OCI-LY1 (cell line): ENCODE results near the gene CAPN10.

Experiments used
- H2AFZ ChIP-seq: fragments of 200-600 bp; sonication (generic), shearing (Covaris generic); 2 replicates; pipeline ENCODE4 v1.6.0; 2014; ENCODE audit warnings: antibody characterized with exemption, mild to moderate bottlenecking, low read length
- H3F3A ChIP-seq: fragments of 200-600 bp; sonication (generic), shearing (Covaris generic); 2 replicates; pipeline ENCODE4 v1.6.0; 2014; ENCODE audit warnings: mild to moderate bottlenecking, antibody characterized with exemption, low read length, moderate library complexity; ENCODE audit not compliant: insufficient read depth
- H3K27ac ChIP-seq: fragments of 200-600 bp; sonication (generic); 2 replicates; pipeline ENCODE4 v1.5.1; 2014; ENCODE audit warnings: low read length, mixed run types, mild to moderate bottlenecking, low read depth; ENCODE audit not compliant: poor library complexity, severe bottlenecking
- H3K27me3 ChIP-seq: fragments of 200-600 bp; sonication (generic); 2 replicates; pipeline ENCODE4 v1.6.0; 2014; ENCODE audit warnings: antibody characterized with exemption, mild to moderate bottlenecking, low read length, moderate library complexity; ENCODE audit not compliant: insufficient read depth
- H3K36me3 ChIP-seq: fragments of 200-600 bp; sonication (generic); 2 replicates; pipeline ENCODE4 v1.6.1; 2014; ENCODE audit warnings: mild to moderate bottlenecking, antibody characterized with exemption, low read length, moderate library complexity, mixed read lengths; ENCODE audit not compliant: insufficient read depth
- H3K4me1 ChIP-seq: fragments of 200-600 bp; sonication (generic); 2 replicates; pipeline ENCODE4 v1.5.1; 2014; ENCODE audit warnings: mild to moderate bottlenecking, low read length, moderate library complexity; ENCODE audit not compliant: insufficient read depth, severe bottlenecking
- H3K4me2 ChIP-seq: fragments of 200-600 bp; sonication (generic), shearing (Covaris generic); 2 replicates; pipeline ENCODE4 v1.6.1; 2014; ENCODE audit warnings: low read length
- H3K4me3 ChIP-seq: fragments of 200-600 bp; sonication (generic); 2 replicates; pipeline ENCODE4 v1.5.1; 2014; ENCODE audit warnings: low read length, low read depth, mild to moderate bottlenecking, mixed read lengths; ENCODE audit not compliant: poor library complexity, severe bottlenecking
- H3K79me2 ChIP-seq: fragments of 200-600 bp; shearing (Covaris generic); 2 replicates; pipeline ENCODE4 v1.6.1; 2016; ENCODE audit warnings: mixed run types, low read length, mixed read lengths; ENCODE audit not compliant: insufficient read depth
- H3K9ac ChIP-seq: fragments of 200-600 bp; sonication (generic), shearing (Covaris generic); 2 replicates; pipeline ENCODE4 v1.6.1; 2014; ENCODE audit warnings: mild to moderate bottlenecking, low read length, mixed read lengths
- H3K9me2 ChIP-seq: fragments of 200-600 bp; sonication (generic), shearing (Covaris generic); 2 replicates; pipeline ENCODE4 v1.6.1; 2014; ENCODE audit warnings: low read depth, mild to moderate bottlenecking, low read length, mixed read lengths
- H3K9me3 ChIP-seq: fragments of 200-600 bp; shearing (Covaris generic); 2 replicates; pipeline ENCODE4 v1.6.1; 2014; ENCODE audit warnings: low read length, mixed read lengths
- H4K20me1 ChIP-seq: fragments of 200-600 bp; sonication (generic), shearing (Covaris generic); 2 replicates; pipeline ENCODE4 v1.6.0; 2016; ENCODE audit warnings: mild to moderate bottlenecking, low read length; ENCODE audit not compliant: insufficient read depth
- EZH2 ChIP-seq: fragments of 200-600 bp; sonication (generic), shearing (Covaris generic); IDR thresholded peaks from 2 replicates; pipeline ENCODE4 v1.8.0; 2017; ENCODE audit warnings: borderline replicate concordance, mixed run types, mild to moderate bottlenecking, antibody characterized with exemption, low read length, moderate library complexity, mixed read lengths
- TF ChIP-seq, protein P1 (sequence below): fragments of 200-600 bp; sonication (generic), shearing (Covaris generic); IDR thresholded peaks from 2 replicates; pipeline ENCODE4 v1.5.1; 2017; ENCODE audit warnings: mild to moderate bottlenecking, antibody characterized with exemption, low read length, moderate library complexity, mixed read lengths

CAPN10 gene

DNA sequence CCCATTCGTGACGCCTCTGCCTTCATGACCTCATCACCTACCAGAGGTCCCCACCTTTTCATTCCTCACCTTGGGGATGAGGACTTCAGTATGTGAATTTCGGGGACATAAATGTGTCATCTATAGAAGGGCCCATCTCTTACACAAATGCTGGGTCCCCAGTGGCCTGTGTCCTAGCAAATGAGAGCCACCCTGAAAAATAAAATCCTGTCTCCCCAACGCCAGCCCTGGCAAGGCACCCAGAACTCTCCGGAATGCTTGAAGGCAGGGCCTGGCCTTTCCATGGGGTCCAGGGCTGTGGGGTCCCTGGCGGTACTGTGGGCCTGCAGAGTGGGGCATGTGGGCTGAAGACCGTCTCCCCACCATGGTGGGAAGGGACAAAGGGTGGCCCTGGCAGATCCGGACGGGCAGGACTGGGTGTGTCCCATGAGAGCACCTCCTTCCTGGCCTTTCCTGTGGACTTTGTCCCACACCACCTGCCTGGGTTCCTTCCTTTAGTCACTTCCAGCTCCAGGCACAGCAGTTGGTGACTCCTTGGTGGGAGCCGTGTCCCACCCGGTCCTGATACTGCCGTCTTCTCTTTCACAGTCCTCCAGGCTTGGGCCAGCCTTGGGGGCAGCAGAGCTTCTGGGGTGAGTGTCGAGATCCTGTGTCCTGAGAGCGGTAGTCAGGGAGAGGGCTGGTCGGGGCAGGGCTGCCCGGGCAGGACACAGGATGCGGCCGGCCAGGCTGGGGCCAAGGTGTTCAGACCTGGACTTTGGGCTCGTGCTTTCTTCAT lies 18.6 kb downstream of the CAPN10 start:
- no peaks in the 10 kb centered on the region for H4K20me1 ChIP-seq
- no peaks in the 10 kb centered on the region for H3K36me3 ChIP-seq
- H3K9ac ChIP-seq = no peak overlapping the region
- H3K4me1 ChIP-seq = no peaks in the 10 kb centered on the region
- no peak overlapping the region for H3K4me3 ChIP-seq
- no peak overlapping the region for H3K4me2 ChIP-seq
- TF ChIP-seq, protein P1, sequence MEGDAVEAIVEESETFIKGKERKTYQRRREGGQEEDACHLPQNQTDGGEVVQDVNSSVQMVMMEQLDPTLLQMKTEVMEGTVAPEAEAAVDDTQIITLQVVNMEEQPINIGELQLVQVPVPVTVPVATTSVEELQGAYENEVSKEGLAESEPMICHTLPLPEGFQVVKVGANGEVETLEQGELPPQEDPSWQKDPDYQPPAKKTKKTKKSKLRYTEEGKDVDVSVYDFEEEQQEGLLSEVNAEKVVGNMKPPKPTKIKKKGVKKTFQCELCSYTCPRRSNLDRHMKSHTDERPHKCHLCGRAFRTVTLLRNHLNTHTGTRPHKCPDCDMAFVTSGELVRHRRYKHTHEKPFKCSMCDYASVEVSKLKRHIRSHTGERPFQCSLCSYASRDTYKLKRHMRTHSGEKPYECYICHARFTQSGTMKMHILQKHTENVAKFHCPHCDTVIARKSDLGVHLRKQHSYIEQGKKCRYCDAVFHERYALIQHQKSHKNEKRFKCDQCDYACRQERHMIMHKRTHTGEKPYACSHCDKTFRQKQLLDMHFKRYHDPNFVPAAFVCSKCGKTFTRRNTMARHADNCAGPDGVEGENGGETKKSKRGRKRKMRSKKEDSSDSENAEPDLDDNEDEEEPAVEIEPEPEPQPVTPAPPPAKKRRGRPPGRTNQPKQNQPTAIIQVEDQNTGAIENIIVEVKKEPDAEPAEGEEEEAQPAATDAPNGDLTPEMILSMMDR = no peak
- no peak for TF ChIP-seq EZH2
- H3K9me2 ChIP-seq = no peaks in the 10 kb centered on the region
- H3K27me3 ChIP-seq = no peaks in the 10 kb centered on the region
- H3K79me2 ChIP-seq = no peaks in the 10 kb centered on the region
- H3K9me3 ChIP-seq = no peaks in the 10 kb centered on the region
- H3K27ac ChIP-seq = no peak overlapping the region
- H3F3A ChIP-seq = no peaks in the 10 kb centered on the region
- no peak overlapping the region for H2AFZ ChIP-seq

DNA sequence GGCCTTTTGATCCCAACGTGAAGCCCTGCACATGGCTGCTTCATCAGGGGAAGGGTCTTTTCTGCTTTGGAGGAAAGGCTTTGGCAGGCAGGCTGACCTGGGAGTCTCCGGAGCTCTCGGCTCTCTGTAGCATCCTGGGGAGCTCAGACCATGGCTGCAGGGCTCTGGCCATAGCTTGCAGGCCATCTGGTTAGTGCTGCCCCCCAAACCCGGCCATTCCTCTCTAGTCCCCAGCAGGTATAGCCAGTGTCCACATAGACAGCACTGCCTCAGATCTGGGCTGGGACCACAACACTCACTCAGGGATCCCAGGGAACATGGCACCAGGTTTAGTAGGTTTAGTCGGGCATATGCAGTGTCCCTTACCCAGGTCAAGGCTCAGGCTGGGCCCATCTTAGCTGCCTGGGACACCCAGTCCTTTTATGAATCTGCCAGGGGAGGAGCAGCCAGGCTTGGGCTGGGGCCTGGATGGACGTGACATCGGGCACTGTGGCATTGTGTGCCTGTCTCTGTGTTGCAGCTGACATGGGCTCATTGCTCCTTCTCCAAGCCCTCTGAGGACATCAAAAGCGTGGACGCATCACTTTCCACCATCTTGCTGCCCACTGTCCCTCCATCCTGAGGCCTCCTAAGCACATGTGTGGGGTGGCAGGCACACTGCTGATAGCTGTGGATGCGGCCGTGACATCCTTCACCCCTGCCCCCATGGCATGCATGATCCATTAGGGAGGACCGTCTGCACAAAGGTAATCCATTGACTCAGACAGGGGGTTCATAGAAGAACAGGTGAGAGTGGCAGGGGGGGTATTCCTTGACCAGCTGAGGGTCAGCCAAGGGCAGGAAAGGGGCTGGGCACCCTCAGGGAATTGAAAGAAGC lies 19.6 kb downstream of the CAPN10 start:
- H3K9me2 ChIP-seq = no peaks in the 10 kb centered on the region
- H3K9ac ChIP-seq = no peak overlapping the region
- no peaks in the 10 kb centered on the region for H3F3A ChIP-seq
- H3K36me3 ChIP-seq = no peaks in the 10 kb centered on the region
- no peaks in the 10 kb centered on the region for H3K9me3 ChIP-seq
- TF ChIP-seq EZH2 = no peak
- TF ChIP-seq, protein P1 = no peak
- H4K20me1 ChIP-seq = no peaks in the 10 kb centered on the region
- H3K4me3 ChIP-seq = no peak overlapping the region
- H3K27ac ChIP-seq = no peak overlapping the region
- no peak overlapping the region for H2AFZ ChIP-seq
- H3K4me2 ChIP-seq = no peak overlapping the region
- no peaks in the 10 kb centered on the region for H3K79me2 ChIP-seq
- H3K4me1 ChIP-seq = no peaks in the 10 kb centered on the region
- H3K27me3 ChIP-seq = no peaks in the 10 kb centered on the region

DNA sequence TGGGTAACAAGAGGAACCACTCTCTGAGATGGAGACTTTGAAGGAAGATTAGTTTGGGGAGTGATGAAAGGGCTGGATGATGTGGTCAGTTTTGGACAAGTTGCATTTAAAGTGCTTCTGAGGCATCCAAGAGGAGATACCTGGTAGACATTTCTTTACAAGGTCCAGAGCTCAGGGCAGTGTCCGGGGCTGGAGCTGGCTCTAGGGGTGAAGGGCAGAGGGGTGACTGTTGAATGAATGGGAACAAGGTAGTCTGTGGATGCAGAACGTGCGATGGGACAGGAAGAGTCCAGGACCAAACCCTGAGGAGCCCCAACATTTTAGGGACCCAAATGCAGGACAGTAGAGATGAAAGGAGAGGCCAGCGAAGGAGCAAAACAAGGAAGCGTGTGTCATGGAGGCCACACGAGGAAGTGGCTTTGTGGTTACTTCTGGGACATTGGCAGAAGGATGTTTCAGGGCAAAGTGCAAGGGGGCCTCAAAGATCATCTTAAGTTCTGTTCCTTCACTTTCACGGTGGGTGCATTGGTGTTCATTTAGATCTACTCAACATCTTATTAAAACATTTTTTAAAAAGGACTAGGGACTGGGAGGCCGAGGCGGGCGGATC lies 25.2 kb downstream of the CAPN10 start:
- Histone ChIP-seq H3K79me2 (no peaks in the 10 kb centered on the region), H3K27ac (no peak overlapping the region), H3K9me3 (no peaks in the 10 kb centered on the region), H2AFZ (no peak overlapping the region), H3F3A (no peaks in the 10 kb centered on the region), H4K20me1 (no peaks in the 10 kb centered on the region), H3K4me3 (no peak overlapping the region), H3K27me3 (no peaks in the 10 kb centered on the region), H3K4me2 (no peak overlapping the region), H3K4me1 (no peaks in the 10 kb centered on the region), H3K9ac (no peak overlapping the region), H3K36me3 (no peaks in the 10 kb centered on the region), H3K9me2 (no peaks in the 10 kb centered on the region)
- TF ChIP-seq EZH2 = no peak
- TF ChIP-seq, protein P1 = no peak
